ENCODE results near the gene CORIN.

The CORIN gene

GRCh38 chr4:47744843-47745382 lies 93.0 kb downstream of the CORIN start:
- no peak for TF ChIP-seq CTCF (IDR thresholded peaks at IDR 0.05; ENCODE audit: low read depth, low read length)
- no peak overlapping the region for H3K4me3 ChIP-seq (ENCODE audit: low read depth, low read length)
- in situ Hi-C loops (cut with HindIII; ENCODE audit: low sequenced_read_pairs), result no loop called here
- DNase-seq (ENCODE audit: low read depth, low spot score), result no peak

GRCh38 chr4:47744253-47744652 lies 93.6 kb downstream of the CORIN start:
- TF ChIP-seq CTCF (IDR thresholded peaks at IDR 0.05; ENCODE audit: low read depth, low read length), result no peak
- in situ Hi-C loops (cut with HindIII; ENCODE audit: low sequenced_read_pairs), result no loop called here
- DNase-seq (ENCODE audit: low read depth, low spot score), result no peak
- no peak overlapping the region for H3K4me3 ChIP-seq (ENCODE audit: low read depth, low read length)

GRCh38 chr4:47741200-47741599 lies 96.7 kb downstream of the CORIN start:
- in situ Hi-C loops (cut with HindIII; ENCODE audit: low sequenced_read_pairs), result no loop called here
- no peak overlapping the region for H3K4me3 ChIP-seq (ENCODE audit: low read depth, low read length)
- DNase-seq (ENCODE audit: low read depth, low spot score), result no peak
- no peak for TF ChIP-seq CTCF (IDR thresholded peaks at IDR 0.05; ENCODE audit: low read depth, low read length)

GRCh38 chr4:47737326-47737725 lies 100.5 kb downstream of the CORIN start:
- no peak overlapping the region for H3K4me3 ChIP-seq (ENCODE audit: low read depth, low read length)
- no peak for DNase-seq (ENCODE audit: low read depth, low spot score)
- TF ChIP-seq CTCF (IDR thresholded peaks at IDR 0.05; ENCODE audit: low read depth, low read length), result no peak
- in situ Hi-C loops (cut with HindIII; ENCODE audit: low sequenced_read_pairs), result no loop called here

- DNase-seq (ENCODE audit: low read depth, low spot score), result no peak
- no peak for TF ChIP-seq CTCF (IDR thresholded peaks at IDR 0.05; ENCODE audit: low read depth, low read length)
- no peak overlapping the region for H3K4me3 ChIP-seq (ENCODE audit: low read depth, low read length)
- in situ Hi-C loops (cut with HindIII; ENCODE audit: low sequenced_read_pairs), result no loop called here
Measured at GRCh38 chr4:47736555-47736954, 101.3 kb downstream of the CORIN start.

GRCh38 chr4:47736146-47736545 lies 101.7 kb downstream of the CORIN start:
- DNase-seq (ENCODE audit: low read depth, low spot score), result no peak
- in situ Hi-C loops (cut with HindIII; ENCODE audit: low sequenced_read_pairs), result no loop called here
- no peak for TF ChIP-seq CTCF (IDR thresholded peaks at IDR 0.05; ENCODE audit: low read depth, low read length)
- no peak overlapping the region for H3K4me3 ChIP-seq (ENCODE audit: low read depth, low read length)
